Immature natural killer cell (primary cell): Measurements from ENCODE around the gene ETS1. TPM values are rescaled to one million over a fixed set of nuclear protein-coding genes. Genes with fewer than 3 reads are reported as not detected.

ENCODE experiments used
- DNase-seq, 3 donors: peaks; one replicate each; pipeline ENCODE4 v3.0.0; 2022; ENCODE audit warnings: mixed read lengths in 1 of 3
- H3K27ac Mint-ChIP-seq, 6 donors: one replicate each; pipeline ENCODE4 v1.8.0; 2020; ENCODE audit warnings: mixed read lengths in 6 of 6, mild to moderate bottlenecking in 5 of 6, inconsistent platforms in 4 of 6, moderate library complexity in 3 of 6
- H3K27me3 Mint-ChIP-seq, 3 donors: one replicate each; pipeline ENCODE4 v1.8.0; 2020 to 2021; ENCODE audit warnings: low read depth in 3 of 3, mild to moderate bottlenecking in 3 of 3, mixed read lengths in 3 of 3, moderate library complexity in 3 of 3, inconsistent platforms in 1 of 3
- H3K36me3 Mint-ChIP-seq, 3 donors: one replicate each; pipeline ENCODE4 v1.8.0; 2020; ENCODE audit warnings: mixed read lengths in 3 of 3, inconsistent platforms in 2 of 3, mild to moderate bottlenecking in 2 of 3
- H3K4me1 Mint-ChIP-seq, 2 donors: one replicate each; pipeline ENCODE4 v1.8.0; 2020; ENCODE audit warnings: inconsistent platforms in 2 of 2, mild to moderate bottlenecking in 2 of 2, mixed read lengths in 2 of 2, moderate library complexity in 1 of 2
- H3K4me3 Mint-ChIP-seq, 5 donors: one replicate each; pipeline ENCODE4 v1.8.0; 2020; ENCODE audit warnings: mild to moderate bottlenecking in 5 of 5, mixed read lengths in 5 of 5, inconsistent platforms in 3 of 5, moderate library complexity in 3 of 5
- H3K9me3 Mint-ChIP-seq, 6 donors: one replicate each; pipeline ENCODE4 v1.8.0; 2020; ENCODE audit warnings: mild to moderate bottlenecking in 6 of 6, mixed read lengths in 6 of 6, inconsistent platforms in 4 of 6, moderate library complexity in 3 of 6
- polyA plus RNA-seq, 3 donors: library from polyadenylated mRNA; unstranded; fragments of 300-500 nt; fragmentation: Illumina TruSeq; gene quantifications; one replicate each; pipeline ENCODE4 v1.2.3, GENCODE V29; 2021

The ETS1 gene
- polyA plus RNA-seq, 3 donors from 2014 or later: 264 to 329 (median 284) TPM

- Mint-ChIP-seq H3K4me3 (no peak overlapping the region), H3K9me3 (no peaks in the 10 kb centered on the region), H3K27ac (peak overlapping the region in 2 of 6 donors; percentile 24 to 27), H3K36me3 (peaks cover 0 to 3% (median 0%) of the 10 kb centered on the region in 3 donors), H3K4me1 (peaks cover 24 to 42% of the 10 kb centered on the region in 2 donors), H3K27me3 (peaks cover 0 to 3% (median 3%) of the 10 kb centered on the region in 3 donors)
- no peak for DNase-seq
Observed at GRCh38 chr11:128613300-128613995, 26.1 kb upstream of the ETS1 start.

GRCh38 chr11:128610721-128611617 lies 23.6 kb upstream of the ETS1 start:
- DNase-seq: peak; percentile 57 to 63 (median 58)
- Mint-ChIP-seq H3K4me1 (peaks cover 26 to 45% of the 10 kb centered on the region in 2 donors), H3K4me3 (peak overlapping the region; percentile 51 to 73 (median 68)), H3K9me3 (no peaks in the 10 kb centered on the region), H3K27ac (peak overlapping the region; percentile 87 to 98 (median 94)), H3K27me3 (peaks cover 0 to 3% (median 0%) of the 10 kb centered on the region in 3 donors), H3K36me3 (peaks cover 0 to 3% (median 0%) of the 10 kb centered on the region in 3 donors)

GRCh38 chr11:128609785-128610184 lies 22.4 kb upstream of the ETS1 start:
- peaks cover 26 to 45% of the 10 kb centered on the region in 2 donors for H3K4me1 Mint-ChIP-seq
- H3K9me3 Mint-ChIP-seq: no peaks in the 10 kb centered on the region
- H3K27me3 Mint-ChIP-seq: peaks cover 0 to 2% (median 0%) of the 10 kb centered on the region in 3 donors
- H3K4me3 Mint-ChIP-seq: peak overlapping the region in 4 of 5 donors; percentile 40 to 64 (median 44)
- H3K36me3 Mint-ChIP-seq: no peaks in the 10 kb centered on the region
- H3K27ac Mint-ChIP-seq: peak overlapping the region; percentile 71 to 92 (median 84)
- DNase-seq: no peak

GRCh38 chr11:128608746-128609407 lies 21.5 kb upstream of the ETS1 start:
- Mint-ChIP-seq H3K27me3 (peaks cover 0 to 2% (median 2%) of the 10 kb centered on the region in 3 donors), H3K4me1 (peaks cover 27 to 45% of the 10 kb centered on the region in 2 donors)

GRCh38 chr11:128607819-128608218 lies 20.5 kb upstream of the ETS1 start:
- peak overlapping the region in 2 of 6 donors; percentile 58 to 78 for H3K27ac Mint-ChIP-seq
- H3K4me1 Mint-ChIP-seq: peaks cover 28 to 45% of the 10 kb centered on the region in 2 donors
- no peak for DNase-seq
- H3K9me3 Mint-ChIP-seq: peaks cover 0 to 2% (median 0%) of the 10 kb centered on the region in 6 donors
- H3K36me3 Mint-ChIP-seq: no peaks in the 10 kb centered on the region
- H3K27me3 Mint-ChIP-seq: peaks cover 0 to 2% (median 2%) of the 10 kb centered on the region in 3 donors
- H3K4me3 Mint-ChIP-seq: peak overlapping the region in 1 of 5 donors; percentile 4

More at GRCh38 chr11:128608746-128609407, 21.5 kb upstream of the ETS1 start:
- Mint-ChIP-seq H3K4me3 (no peak overlapping the region), H3K27ac (peak overlapping the region in 2 of 6 donors; percentile 36 to 38), H3K36me3 (no peaks in the 10 kb centered on the region), H3K9me3 (peaks cover 0 to 2% (median 0%) of the 10 kb centered on the region in 6 donors)
- DNase-seq: no peak

- DNase-seq: no peak
- Mint-ChIP-seq H3K4me3 (no peak overlapping the region), H3K27ac (no peak overlapping the region), H3K36me3 (no peaks in the 10 kb centered on the region), H3K27me3 (peaks cover 2 to 4% (median 2%) of the 10 kb centered on the region in 3 donors), H3K4me1 (peaks cover 8 to 24% of the 10 kb centered on the region in 2 donors), H3K9me3 (peaks cover 0 to 2% (median 0%) of the 10 kb centered on the region in 6 donors)
Observed at GRCh38 chr11:128604723-128605122, 17.4 kb upstream of the ETS1 start.

- Mint-ChIP-seq H3K4me3 (no peak overlapping the region), H3K4me1 (peaks cover 5 to 15% of the 10 kb centered on the region in 2 donors), H3K9me3 (peaks cover 0 to 2% (median 0%) of the 10 kb centered on the region in 6 donors), H3K27ac (peak overlapping the region in 1 of 6 donors; percentile 19), H3K27me3 (peaks cover 2 to 4% (median 2%) of the 10 kb centered on the region in 3 donors), H3K36me3 (no peaks in the 10 kb centered on the region)
- DNase-seq: peak in 1 of 3 donors; percentile 26
Observed at GRCh38 chr11:128603752-128604414, 16.5 kb upstream of the ETS1 start.

GRCh38 chr11:128603003-128603696 lies 15.8 kb upstream of the ETS1 start:
- no peak for DNase-seq
- Mint-ChIP-seq H3K4me3 (no peak overlapping the region), H3K27me3 (peaks cover 2 to 4% (median 2%) of the 10 kb centered on the region in 3 donors), H3K36me3 (peaks cover 0 to 3% (median 0%) of the 10 kb centered on the region in 3 donors), H3K9me3 (peaks cover 0 to 2% (median 0%) of the 10 kb centered on the region in 6 donors), H3K27ac (no peak overlapping the region), H3K4me1 (peaks cover 5 to 8% of the 10 kb centered on the region in 2 donors)

GRCh38 chr11:128599729-128600128 lies 12.4 kb upstream of the ETS1 start:
- Mint-ChIP-seq H3K27me3 (peaks cover 0 to 7% (median 6%) of the 10 kb centered on the region in 3 donors), H3K4me1 (peaks cover 0 to 2% of the 10 kb centered on the region in 2 donors), H3K9me3 (peaks cover 0 to 2% (median 0%) of the 10 kb centered on the region in 6 donors), H3K4me3 (no peak overlapping the region), H3K36me3 (peaks cover 0 to 4% (median 0%) of the 10 kb centered on the region in 3 donors), H3K27ac (no peak overlapping the region)
- DNase-seq: no peak

GRCh38 chr11:128598506-128599150 lies 11.3 kb upstream of the ETS1 start:
- H3K9me3 Mint-ChIP-seq: no peaks in the 10 kb centered on the region
- no peak for DNase-seq
- no peak overlapping the region for H3K4me3 Mint-ChIP-seq
- peaks cover 0 to 7% (median 3%) of the 10 kb centered on the region in 3 donors for H3K27me3 Mint-ChIP-seq
- no peaks in the 10 kb centered on the region for H3K4me1 Mint-ChIP-seq
- H3K36me3 Mint-ChIP-seq: peaks cover 0 to 4% (median 0%) of the 10 kb centered on the region in 3 donors
- peak overlapping the region in 1 of 6 donors; percentile 36 for H3K27ac Mint-ChIP-seq

- H3K27me3 Mint-ChIP-seq: peaks cover 0 to 7% (median 3%) of the 10 kb centered on the region in 3 donors
- H3K4me1 Mint-ChIP-seq: no peaks in the 10 kb centered on the region
- no peak for DNase-seq
- no peak overlapping the region for H3K4me3 Mint-ChIP-seq
- H3K9me3 Mint-ChIP-seq: no peaks in the 10 kb centered on the region
- H3K27ac Mint-ChIP-seq: no peak overlapping the region
- H3K36me3 Mint-ChIP-seq: peaks cover 0 to 4% (median 0%) of the 10 kb centered on the region in 3 donors
Observed at GRCh38 chr11:128598096-128598495, 10.7 kb upstream of the ETS1 start.

- no peaks in the 10 kb centered on the region for H3K9me3 Mint-ChIP-seq
Observed at GRCh38 chr11:128597209-128597608, 9.9 kb upstream of the ETS1 start.

More at GRCh38 chr11:128597209-128597608, 9.9 kb upstream of the ETS1 start:
- Mint-ChIP-seq H3K27ac (no peak overlapping the region), H3K4me3 (no peak overlapping the region), H3K27me3 (peaks cover 2 to 10% (median 6%) of the 10 kb centered on the region in 3 donors), H3K36me3 (peaks cover 0 to 4% (median 0%) of the 10 kb centered on the region in 3 donors), H3K4me1 (no peaks in the 10 kb centered on the region)
- no peak for DNase-seq
